Measurements from ENCODE around the gene UNCX.

DNA sequence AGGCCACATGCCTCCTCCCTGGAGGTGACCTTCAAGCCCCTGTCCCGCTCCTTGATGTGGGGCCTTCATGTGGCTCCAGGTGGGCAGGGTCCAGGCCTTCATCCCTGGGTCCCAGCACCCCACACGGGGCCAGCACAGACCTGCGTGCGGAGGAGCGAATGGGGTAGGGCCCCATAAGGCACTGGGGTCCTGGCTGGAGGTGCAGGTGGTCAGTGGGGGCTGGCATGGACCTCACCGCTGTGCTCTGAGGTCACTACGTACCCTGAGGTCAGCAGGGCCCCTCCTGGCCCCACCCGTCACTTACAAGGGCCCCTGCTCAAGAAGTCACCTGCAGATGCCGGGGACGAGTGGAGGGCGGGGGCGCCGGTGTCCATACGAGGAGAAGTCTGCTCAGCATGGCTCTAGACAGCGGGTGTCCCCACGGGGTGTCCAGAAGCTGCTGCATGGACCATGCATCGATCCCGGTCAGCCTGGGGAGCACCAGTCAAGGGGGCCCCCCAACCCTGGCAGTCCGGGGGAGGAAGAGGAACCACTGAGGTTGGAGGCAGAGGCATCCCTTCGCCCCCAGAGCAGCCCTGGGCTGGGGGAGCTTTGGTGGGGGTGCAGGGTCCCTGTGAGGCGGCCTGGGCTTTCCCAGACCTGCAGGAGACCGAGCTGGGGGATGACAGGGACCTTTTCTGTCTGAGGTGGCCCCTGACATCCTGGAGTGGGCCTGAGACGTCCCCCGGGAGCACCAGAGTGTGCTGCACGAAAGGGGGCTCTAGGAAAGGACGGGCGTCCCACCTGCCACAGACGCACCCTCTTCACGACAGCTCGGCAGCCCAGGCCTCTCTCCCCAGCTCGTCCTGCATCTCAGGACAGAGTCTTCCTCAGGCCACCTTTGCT is 34.6 kb downstream of the UNCX start:
- TF ChIP-seq POLR2A (IDR thresholded peaks at IDR 0.05; ENCODE audit: control extremely low read depth in 1 of 2, low read depth in 2 of 2, low read length in 2 of 2) (no peak), EP300 (IDR thresholded peaks at IDR 0.05; ENCODE audit: borderline replicate concordance in 1 of 2, low read depth in 2 of 2, low read length in 2 of 2) (no peak)
- TF ChIP-seq, protein P1, sequence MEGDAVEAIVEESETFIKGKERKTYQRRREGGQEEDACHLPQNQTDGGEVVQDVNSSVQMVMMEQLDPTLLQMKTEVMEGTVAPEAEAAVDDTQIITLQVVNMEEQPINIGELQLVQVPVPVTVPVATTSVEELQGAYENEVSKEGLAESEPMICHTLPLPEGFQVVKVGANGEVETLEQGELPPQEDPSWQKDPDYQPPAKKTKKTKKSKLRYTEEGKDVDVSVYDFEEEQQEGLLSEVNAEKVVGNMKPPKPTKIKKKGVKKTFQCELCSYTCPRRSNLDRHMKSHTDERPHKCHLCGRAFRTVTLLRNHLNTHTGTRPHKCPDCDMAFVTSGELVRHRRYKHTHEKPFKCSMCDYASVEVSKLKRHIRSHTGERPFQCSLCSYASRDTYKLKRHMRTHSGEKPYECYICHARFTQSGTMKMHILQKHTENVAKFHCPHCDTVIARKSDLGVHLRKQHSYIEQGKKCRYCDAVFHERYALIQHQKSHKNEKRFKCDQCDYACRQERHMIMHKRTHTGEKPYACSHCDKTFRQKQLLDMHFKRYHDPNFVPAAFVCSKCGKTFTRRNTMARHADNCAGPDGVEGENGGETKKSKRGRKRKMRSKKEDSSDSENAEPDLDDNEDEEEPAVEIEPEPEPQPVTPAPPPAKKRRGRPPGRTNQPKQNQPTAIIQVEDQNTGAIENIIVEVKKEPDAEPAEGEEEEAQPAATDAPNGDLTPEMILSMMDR (IDR thresholded peaks at IDR 0.05; ENCODE audit: control extremely low read depth in 1 of 3, insufficient read depth in 1 of 3, low read depth in 1 of 3, low read length in 3 of 3): no peak
